HepG2 (cell line): ENCODE measurements around the gene NOTCH4. TPM values are rescaled to one million over a fixed set of nuclear protein-coding genes. Genes with fewer than 3 reads are reported as not detected.
A peak's percentile ranks its signal among the peaks of the same experiment; 100 is the strongest.

Experiments
- ATAC-seq: fragments of 200-7000 bp; cut with Tn5 transposase; 3 replicates; pipeline ENCODE4 v1.9.1; 2020; ENCODE audit warnings: mild to moderate bottlenecking, moderate library complexity
- BruUV-seq: library from RNA; stranded (reverse); fragments of 400-500 nt; replicated peaks from 2 replicates; lab custom pipeline; 2021; lab: Mats Ljungman, UMichigan
- CTCF ChIA-PET: fragments of 300-600 bp; formaldehyde crosslinking; extraction: SDS; loops from one replicate; lab custom pipeline; 2021; ENCODE audit warnings: low total read pairs, inconsistent platforms, low intra/inter-chr PET ratio; lab: Yijun Ruan, JAX
- POLR2A ChIA-PET: fragments of 350-600 bp; sonication (Branson Sonifier 250); formaldehyde crosslinking; loops from one replicate; lab custom pipeline; 2020; ENCODE audit warnings: antibody characterized with exemption, inconsistent platforms; lab: Yijun Ruan, JAX
- DNase-seq: peaks from one replicate; pipeline ENCODE4 v3.0.0-alpha.2; 2015; ENCODE audit warnings: low spot score
- FAIRE-seq: peaks from 3 replicates; lab custom pipeline; 2011; peaks lifted over from hg19 to GRCh38; lab: Jason Lieb, UNC
- H2AFZ ChIP-seq: one replicate; pipeline ENCODE4 v1.6.1; 2011; ENCODE audit warnings: low read length, inconsistent platforms
- H3K27ac ChIP-seq: fragments of 300-600 bp; 3 replicates; pipeline ENCODE4 v1.8.0; 2011; ENCODE audit warnings: mixed run types, mild to moderate bottlenecking, mixed read lengths, low read length, inconsistent platforms; ENCODE audit not compliant: insufficient read depth; ENCODE audit errors: extremely low read length
- H3K27me3 ChIP-seq, 2 experiments: fragments of 200-600 bp in 1 of 2; 2 replicates in 1 of 2; 3 replicates in 1 of 2; pipeline versions ENCODE4 v1.6.0 to v1.8.0; 2011; ENCODE audit warnings: low read length in 2 of 2, mild to moderate bottlenecking in 2 of 2, moderate library complexity in 2 of 2, inconsistent platforms in 1 of 2; ENCODE audit not compliant: insufficient read depth in 2 of 2, control insufficient read depth in 1 of 2
- H3K36me3 ChIP-seq, 2 experiments: fragments of 200-600 bp in 1 of 2; replicated peaks in 1 of 2; 2 replicates in 1 of 2; 3 replicates in 1 of 2; pipeline versions ENCODE4 v1.5.1 to v1.8.0; 2011; ENCODE audit warnings: low read length in 2 of 2, inconsistent platforms in 1 of 2; ENCODE audit not compliant: insufficient read depth in 2 of 2, control insufficient read depth in 1 of 2
- H3K4me1 ChIP-seq: 2 replicates; pipeline ENCODE4 v1.5.1; 2012; ENCODE audit warnings: low read length, inconsistent platforms; ENCODE audit not compliant: insufficient read depth
- H3K4me2 ChIP-seq: 2 replicates; pipeline ENCODE4 v1.6.0; 2011; ENCODE audit warnings: low read depth, low read length, inconsistent platforms
- H3K4me3 ChIP-seq, 3 experiments: fragments of 200-600 bp in 1 of 3; sonication (generic), shearing (Covaris generic) in 1 of 3; replicated peaks in 1 of 3; 2 replicates each; pipeline ENCODE4 v1.5.1; 2011 to 2016; ENCODE audit warnings: low read length in 3 of 3, inconsistent platforms in 2 of 3, low read depth in 2 of 3, mild to moderate bottlenecking in 2 of 3, control low read depth in 1 of 3, mixed read lengths in 1 of 3; ENCODE audit not compliant: insufficient read depth in 1 of 3
- H3K79me2 ChIP-seq: one replicate; pipeline ENCODE4 v1.6.1; 2011; ENCODE audit warnings: low read length, inconsistent platforms; ENCODE audit not compliant: insufficient read depth
- H3K9ac ChIP-seq: 2 replicates; pipeline ENCODE4 v1.6.0; 2011; ENCODE audit warnings: mild to moderate bottlenecking, low read depth, low read length, inconsistent platforms; ENCODE audit not compliant: insufficient read depth
- H3K9me3 ChIP-seq: 2 replicates; pipeline ENCODE4 v1.5.1; 2012; ENCODE audit warnings: mild to moderate bottlenecking, low read length
- H4K20me1 ChIP-seq: 2 replicates; pipeline ENCODE4 v1.6.0; 2011; ENCODE audit warnings: inconsistent platforms, mild to moderate bottlenecking, low read length, moderate library complexity; ENCODE audit not compliant: insufficient read depth
- HDAC1 ChIP-seq: sonication (generic); formaldehyde crosslinking; IDR thresholded peaks from 2 replicates; pipeline ENCODE4 v1.5.1; 2020; ENCODE audit warnings: mild to moderate bottlenecking, missing genetic modification reagents
- HNF1A ChIP-seq, 2 experiments: sonication (generic) in 1 of 2; formaldehyde crosslinking in 1 of 2; IDR thresholded peaks; 2 replicates each; pipeline versions ENCODE4 v1.4.0 to v1.6.1; 2016 to 2020; ENCODE audit warnings: borderline replicate concordance in 1 of 2, low read depth in 1 of 2, mild to moderate bottlenecking in 1 of 2, missing genetic modification reagents in 1 of 2
- HOXA5 ChIP-seq: sonication (generic); formaldehyde crosslinking; IDR thresholded peaks from 2 replicates; pipeline ENCODE4 v1.4.0; 2020; ENCODE audit warnings: missing genetic modification reagents
- MNT ChIP-seq: fragments of 450-650 bp; IDR thresholded peaks from 2 replicates; pipeline ENCODE4 v1.6.1; 2016
- MXI1 ChIP-seq: IDR thresholded peaks from 3 replicates; pipeline ENCODE4 v1.6.1; 2012; ENCODE audit warnings: low read depth, low read length, inconsistent platforms, borderline replicate concordance
- NFKBIZ ChIP-seq: IDR thresholded peaks from 2 replicates; pipeline ENCODE4 v1.6.1; 2018; ENCODE audit warnings: missing genetic modification reagents, missing compliant biosample characterization
- WGBS: methylation state at CpG from one replicate; pipeline ENCODE4 v1.1.6; 2017; ENCODE audit warnings: low lambda C conversion rate; 5-methylcytosine and 5-hydroxymethylcytosine counted together
- in situ Hi-C: cut with HindIII; loops from 2 replicates; pipeline ENCODE4 v1.10.0; 2017; ENCODE audit warnings: low pct_unique_long_range_greater_than_20kb; ENCODE audit not compliant: extremely low pct_ligation_motif_present
- intact Hi-C: fragments of 100-400 bp; cut with micrococcal nuclease; formaldehyde crosslinking; loops from one replicate; pipeline ENCODE4 v1.10.0; 2022; ENCODE audit not compliant: unreplicated experiment
- polyA plus RNA-seq, 8 experiments: library from polyadenylated mRNA; depleted of rRNA in 3 of 8; stranded (reverse) in 7 of 8; unstranded in 1 of 8; fragments of >200 nt; fragmentation: Illumina TruSeq in 4 of 8; extraction: Trizol in 4 of 8; gene quantifications; 2 replicates each; pipeline versions ENCODE4 v1.2.1 to v1.2.3, GENCODE V29; 2011 to 2016; ENCODE audit warnings: low read depth in 4 of 8, missing spikeins in 1 of 8, mixed read lengths in 1 of 8; ENCODE audit not compliant: insufficient read depth in 1 of 8
- total RNA-seq, 5 experiments: library from RNA; depleted of rRNA; stranded (reverse); fragments of >200 nt; fragmentation: Illumina TruSeq; extraction: Trizol; gene quantifications; 2 replicates each; pipeline ENCODE4 v1.2.3, GENCODE V29; 2016; ENCODE audit warnings: low read depth in 1 of 5

The NOTCH4 gene
- total and polyA plus RNA-seq, 2 of the 13 experiments (the other 11 are each of a cell fraction or from before 2014, with no cell fraction given): 0.51 to 0.83 TPM

DNA sequence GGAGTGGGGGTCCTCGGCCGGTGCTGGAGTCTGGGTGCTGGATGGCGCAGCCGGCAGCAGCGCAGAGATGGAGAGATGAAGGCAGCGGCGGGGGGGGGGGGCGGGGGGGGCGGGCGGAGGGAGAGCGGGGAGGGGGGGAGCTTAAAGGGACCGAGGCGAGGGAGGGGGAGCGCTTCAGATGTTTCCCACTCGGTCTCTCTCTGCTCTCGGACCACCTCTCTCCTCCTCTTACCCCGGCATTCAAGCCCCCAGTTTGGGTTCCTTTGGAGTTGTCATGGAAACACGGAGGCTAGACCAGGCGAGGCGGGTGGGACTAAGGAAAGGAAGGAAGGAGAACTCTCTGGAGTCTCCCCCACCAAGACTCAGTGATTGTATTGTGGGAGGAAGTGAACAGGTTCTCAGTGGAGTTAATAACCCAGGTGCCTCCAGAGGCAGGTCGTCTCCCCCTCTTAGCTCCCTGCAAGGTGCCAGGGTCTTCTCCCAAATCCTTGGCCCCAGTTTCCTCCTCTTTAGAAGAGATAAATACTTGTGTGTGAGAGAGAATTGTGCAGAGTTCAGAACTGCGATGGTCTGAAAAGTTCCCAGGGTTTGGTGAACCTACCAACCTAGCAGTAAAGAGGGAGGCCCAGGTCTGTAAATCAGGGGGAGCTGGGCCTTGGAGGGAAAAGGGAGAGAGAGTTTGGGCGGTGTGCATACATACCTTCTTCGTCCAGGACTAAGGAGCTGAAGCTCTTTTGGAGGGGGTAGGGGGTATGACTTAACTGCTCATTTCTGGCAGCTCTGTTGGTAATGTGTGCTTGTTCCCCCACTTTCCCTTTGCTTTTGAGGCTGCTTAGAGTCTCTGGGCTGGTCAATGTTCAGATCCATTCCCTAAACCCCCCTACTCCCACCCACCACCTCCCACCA is 71.8 kb downstream of the NOTCH4 start, which contains the start of gene PRRT1 (continued):
- TF ChIP-seq HNF1A (IDR thresholded peaks at IDR 0.05; ENCODE audit: low read depth): no peak
- TF ChIP-seq HNF1A (CRISPR knock-in tag; IDR thresholded peaks at IDR 0.05; ENCODE audit: borderline replicate concordance): no peak
- no peak for TF ChIP-seq NFKBIZ (CRISPR knock-in tag)
- no peak for TF ChIP-seq MXI1
- 0 out of 2 replicates have a peak, but pooled peaks have one; percentile 22 for TF ChIP-seq HDAC1
- TF ChIP-seq, all 625 proteins: peak for 2

GRCh38 chr6:32151181-32151862 is 72.5 kb downstream of the NOTCH4 start:
- intact Hi-C loops: no loop called here
- Histone ChIP-seq H3K4me1 (peaks cover 33% of the 10 kb centered on the region), H3K27ac (no peak overlapping the region), H4K20me1 (no peaks in the 10 kb centered on the region), H3K79me2 (peaks cover 17% of the 10 kb centered on the region), H3K36me3 (peaks cover 6 to 7% of the 10 kb centered on the region in 2 experiments), H3K27me3 (no peaks in the 10 kb centered on the region; a peak in 1 of 5 replicates), H3K9me3 (no peaks in the 10 kb centered on the region), H3K4me2 (no peak overlapping the region), H3K4me3 (no peak overlapping the region), H2AFZ (no peak overlapping the region), H3K9ac (no peak overlapping the region)
- TF ChIP-seq MNT: peak; percentile 47
- no peak for TF ChIP-seq HOXA5
- ChIA-PET CTCF (no interaction called here), POLR2A (interaction anchor here (1.2 to 2.6 kb wide), 3 partner anchors 11 to 25 kb away, joined by 4 to 35 read pairs (median 14); partner anchors contain the start of genes AGPAT1, ATF6B and FKBPL)
- 81% methylated on average over 8 of the region's 8 CpGs for WGBS
- DNase-seq (no peak), ATAC-seq (no peak), FAIRE-seq (no peak)
- in situ Hi-C loops: loop anchor here (5.0 kb wide), 1 partner anchor 34 kb away; no protein-coding TSS in a partner anchor
- BruUV-seq: no TSS peak
